Psoas muscle (tissue), 8 donors: ENCODE data around the gene SLC2A5. TPM values are rescaled to one million over a fixed set of nuclear protein-coding genes. Genes with fewer than 3 reads are reported as not detected.
A peak's percentile ranks its signal among the peaks of the same experiment; 100 is the strongest.

Experiments
- ATAC-seq, 4 donors: fragments of 200-7000 bp; cut with Tn5 transposase; one replicate each; pipeline ENCODE4 v1.9.1; 2020; ENCODE audit warnings: moderate library complexity in 3 of 4, mild to moderate bottlenecking in 2 of 4
- DNase-seq, 2 donors: peaks; one replicate each; pipeline ENCODE4 v3.0.0-alpha.2; 2020
- H3K27ac ChIP-seq: fragments of 200-600 bp; one replicate; pipeline ENCODE4 v1.8.0; 2022
- H3K27me3 ChIP-seq, 3 donors: fragments of 200-600 bp in 1 of 3; one replicate each; pipeline versions ENCODE4 v1.6.1 to v1.8.0; 2013 to 2022; ENCODE audit warnings: low read length in 2 of 3, mild to moderate bottlenecking in 2 of 3, moderate library complexity in 1 of 3; ENCODE audit not compliant: insufficient read depth in 3 of 3
- H3K36me3 ChIP-seq, 2 donors: fragments of 200-600 bp in 1 of 2; one replicate each; pipeline versions ENCODE4 v1.6.1 to v1.8.0; 2013 to 2022; ENCODE audit warnings: low read depth in 1 of 2, mild to moderate bottlenecking in 1 of 2, moderate library complexity in 1 of 2; ENCODE audit not compliant: insufficient read depth in 1 of 2
- H3K4me1 ChIP-seq: fragments of 200-600 bp; one replicate; pipeline ENCODE4 v1.8.0; 2022
- H3K4me3 ChIP-seq: fragments of 200-600 bp; one replicate; pipeline ENCODE4 v1.8.0; 2022; ENCODE audit warnings: mild to moderate bottlenecking
- H3K9me3 ChIP-seq: fragments of 200-600 bp; one replicate; pipeline ENCODE4 v1.8.0; 2022
- WGBS, 3 donors: extraction: QIAGEN DNeasy Blood & Tissue Kit; methylation state at CpG; one replicate each; pipeline versions ENCODE4 v1.1.6 to v1.1.7; 2013; 5-methylcytosine and 5-hydroxymethylcytosine counted together
- intact Hi-C, 2 donors: fragments of 100-400 bp; cut with DNase I; formaldehyde crosslinking; loops; one replicate each; pipeline versions ENCODE4 v1.11.0 to v1.14.2; 2022
- polyA plus RNA-seq, 3 donors: library from polyadenylated mRNA; stranded (reverse); fragments of 200-250 nt; gene quantifications; one replicate each; pipeline ENCODE4 v1.2.3, GENCODE V29; 2013
- total RNA-seq, 4 donors: library from RNA; stranded (reverse); fragmentation: NEBNext Ultra II Directional in 2 of 4; extraction: Animal tissue kit (Norgen Biotek cat#: 25700) in 2 of 4; gene quantifications; one replicate each; pipeline versions ENCODE4 v1.2.1 to v1.2.4, GENCODE V29; 2021 to 2023
- TF ChIP-seq, protein P1 (sequence below): fragments of 200-600 bp; IDR thresholded peaks from one replicate; pipeline ENCODE4 v1.8.0; 2022; ENCODE audit warnings: antibody characterized with exemption
- donor health status: healthy with polysubstance abuse.
- donor health status: DM: no; HTN: no; CAD: no; lungs with moderate emphysema.
- donor health status: Bipolar disorder and iron deficiency.
- donor health status: healthy.
- donor health status: DM: yes; HTN: yes; CAD: no.
- donor health status: DM: no; HTN: no; CAD: no.
- donor health status: DM: no; HTN: no; CAD: no.
- donor health status: DM: yes; HTN: yes; CAD: no.

SLC2A5 gene
- total and polyA plus RNA-seq, 7 donors = 12.8 to 97.9 (median 31.7) TPM

DNA sequence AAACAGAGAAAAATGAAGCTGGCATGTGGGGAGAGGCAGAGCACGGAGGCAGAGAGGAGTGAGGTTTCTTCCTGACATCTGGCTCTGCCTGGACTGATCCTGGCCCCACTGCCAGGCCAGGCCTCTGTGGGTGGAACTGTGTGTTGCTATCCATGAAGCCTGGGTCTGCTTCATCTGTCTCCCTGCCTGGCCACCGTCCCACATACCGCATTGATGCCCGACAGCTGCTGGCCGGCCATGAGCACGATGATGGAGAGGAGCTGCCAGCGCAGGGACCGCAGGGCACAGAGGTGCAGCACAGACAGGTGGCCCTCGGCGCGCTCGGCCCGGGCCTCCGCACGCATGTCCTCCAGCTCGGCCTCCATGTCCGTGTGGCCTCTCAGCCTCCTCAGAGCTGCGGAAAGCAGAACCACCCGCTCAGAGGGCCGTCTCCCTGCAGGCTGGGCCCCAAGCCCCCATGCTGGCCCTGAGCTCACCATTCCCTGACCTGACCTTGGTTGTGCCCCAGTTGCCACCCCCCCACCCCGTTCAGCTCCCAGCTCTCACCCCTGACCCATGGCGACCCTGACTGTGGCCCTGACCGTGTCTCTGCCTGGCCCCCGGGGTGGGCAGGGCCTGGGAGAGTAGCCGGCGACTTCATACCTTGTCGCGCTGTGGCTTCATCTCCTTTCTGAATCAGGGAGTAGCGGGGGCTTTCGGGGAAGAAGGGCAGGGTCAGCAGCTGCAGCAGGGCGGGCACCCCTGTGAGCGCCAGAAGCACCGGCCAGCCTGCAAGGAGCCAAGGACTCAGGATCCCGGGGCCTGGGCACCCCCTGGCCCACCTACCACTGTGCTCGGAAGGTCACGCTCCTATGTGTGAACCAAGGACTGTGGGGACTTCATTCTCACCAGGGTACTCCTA lies 54.7 kb downstream of the SLC2A5 start:
- 68 to 70% (median 69%) methylated on average over 36 of the region's 36 CpGs for WGBS, 3 donors

DNA sequence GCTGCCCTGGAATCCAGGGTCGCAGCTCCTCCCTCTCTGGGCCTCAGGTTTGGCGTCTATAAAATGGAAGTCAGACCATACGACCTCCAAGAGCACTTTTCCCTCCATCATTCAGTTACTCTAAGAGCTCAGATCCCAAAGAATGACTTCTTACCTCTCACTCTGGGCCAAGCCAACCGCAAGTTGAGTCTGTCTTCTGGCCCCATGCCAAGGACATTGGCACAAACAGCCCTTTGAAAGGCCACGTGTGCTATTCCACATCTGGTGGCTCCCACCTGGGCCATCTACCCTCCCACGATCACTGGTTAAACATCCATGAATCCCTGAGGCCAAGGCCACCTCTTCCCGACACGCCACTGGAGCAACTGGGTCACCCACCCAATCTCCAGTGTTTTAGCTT lies 55.6 kb downstream of the SLC2A5 start:
- no peak for DNase-seq
- H3K27me3 ChIP-seq = no peaks in the 10 kb centered on the region
- TF ChIP-seq, protein P1, sequence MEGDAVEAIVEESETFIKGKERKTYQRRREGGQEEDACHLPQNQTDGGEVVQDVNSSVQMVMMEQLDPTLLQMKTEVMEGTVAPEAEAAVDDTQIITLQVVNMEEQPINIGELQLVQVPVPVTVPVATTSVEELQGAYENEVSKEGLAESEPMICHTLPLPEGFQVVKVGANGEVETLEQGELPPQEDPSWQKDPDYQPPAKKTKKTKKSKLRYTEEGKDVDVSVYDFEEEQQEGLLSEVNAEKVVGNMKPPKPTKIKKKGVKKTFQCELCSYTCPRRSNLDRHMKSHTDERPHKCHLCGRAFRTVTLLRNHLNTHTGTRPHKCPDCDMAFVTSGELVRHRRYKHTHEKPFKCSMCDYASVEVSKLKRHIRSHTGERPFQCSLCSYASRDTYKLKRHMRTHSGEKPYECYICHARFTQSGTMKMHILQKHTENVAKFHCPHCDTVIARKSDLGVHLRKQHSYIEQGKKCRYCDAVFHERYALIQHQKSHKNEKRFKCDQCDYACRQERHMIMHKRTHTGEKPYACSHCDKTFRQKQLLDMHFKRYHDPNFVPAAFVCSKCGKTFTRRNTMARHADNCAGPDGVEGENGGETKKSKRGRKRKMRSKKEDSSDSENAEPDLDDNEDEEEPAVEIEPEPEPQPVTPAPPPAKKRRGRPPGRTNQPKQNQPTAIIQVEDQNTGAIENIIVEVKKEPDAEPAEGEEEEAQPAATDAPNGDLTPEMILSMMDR = no peak
- H3K27ac ChIP-seq = no peak overlapping the region
- H3K36me3 ChIP-seq = no peaks in the 10 kb centered on the region
- 75 to 83% (median 77%) methylated on average over 8 of the region's 8 CpGs for WGBS, 3 donors
- H3K9me3 ChIP-seq = no peaks in the 10 kb centered on the region
- intact Hi-C loops = loop anchor here (5.0 to 10.0 kb wide), 2 partner anchors 81 to 88 kb away; no protein-coding TSS in a partner anchor
- no peaks in the 10 kb centered on the region for H3K4me1 ChIP-seq
- no peak for ATAC-seq
- no peak overlapping the region for H3K4me3 ChIP-seq

More for the DNA sequence above, 54.7 kb downstream of the SLC2A5 start:
- Histone ChIP-seq H3K36me3 (no peaks in the 10 kb centered on the region), H3K4me3 (no peak overlapping the region), H3K27me3 (no peaks in the 10 kb centered on the region), H3K27ac (no peak overlapping the region), H3K9me3 (no peaks in the 10 kb centered on the region), H3K4me1 (no peaks in the 10 kb centered on the region)
- intact Hi-C loops = loop anchor here (5.0 to 10.0 kb wide), 2 partner anchors 80 to 88 kb away; no protein-coding TSS in a partner anchor
- TF ChIP-seq, protein P1 = no peak
- no peak for DNase-seq
- peak in 3 of 4 donors; percentile 32 to 85 (median 62) for ATAC-seq

DNA sequence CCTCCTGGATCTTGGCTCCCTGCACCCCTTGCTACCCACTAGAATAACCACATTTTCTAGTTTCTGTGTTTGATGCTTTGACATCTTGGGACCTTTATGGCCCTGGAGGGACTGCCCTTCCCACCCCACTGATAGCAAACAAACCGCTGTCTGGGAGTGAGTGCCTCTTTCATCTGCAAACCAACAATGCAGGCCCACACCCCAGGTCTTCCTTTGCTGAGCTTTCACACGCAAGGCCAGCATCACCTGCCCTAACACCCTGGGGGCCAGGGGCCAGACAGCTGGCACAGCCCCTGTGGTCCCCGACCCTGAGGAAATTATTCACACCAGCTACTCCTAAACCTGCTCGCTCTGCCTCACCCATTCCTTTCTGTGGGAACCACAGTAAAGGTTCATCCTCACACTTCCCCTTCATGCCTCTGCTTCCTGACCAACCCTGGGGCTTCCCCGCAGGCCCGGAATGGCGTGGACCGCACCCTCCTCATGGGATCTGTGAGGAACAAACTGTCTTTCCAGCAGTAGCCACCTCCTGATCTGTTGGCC lies 58.6 kb downstream of the SLC2A5 start:
- Histone ChIP-seq H3K36me3 (no peaks in the 10 kb centered on the region), H3K27me3 (no peaks in the 10 kb centered on the region), H3K9me3 (no peaks in the 10 kb centered on the region), H3K27ac (no peak overlapping the region), H3K4me3 (no peak overlapping the region), H3K4me1 (no peaks in the 10 kb centered on the region)
- WGBS, 3 donors = 77 to 79% (median 79%) methylated on average over 8 of the region's 8 CpGs
- ATAC-seq (peak in 1 of 4 donors; percentile 8), DNase-seq (no peak)
- TF ChIP-seq, protein P1 = no peak
- intact Hi-C loops = loop anchor here (5.0 to 10.0 kb wide), 2 partner anchors 84 to 91 kb away; no protein-coding TSS in a partner anchor

DNA sequence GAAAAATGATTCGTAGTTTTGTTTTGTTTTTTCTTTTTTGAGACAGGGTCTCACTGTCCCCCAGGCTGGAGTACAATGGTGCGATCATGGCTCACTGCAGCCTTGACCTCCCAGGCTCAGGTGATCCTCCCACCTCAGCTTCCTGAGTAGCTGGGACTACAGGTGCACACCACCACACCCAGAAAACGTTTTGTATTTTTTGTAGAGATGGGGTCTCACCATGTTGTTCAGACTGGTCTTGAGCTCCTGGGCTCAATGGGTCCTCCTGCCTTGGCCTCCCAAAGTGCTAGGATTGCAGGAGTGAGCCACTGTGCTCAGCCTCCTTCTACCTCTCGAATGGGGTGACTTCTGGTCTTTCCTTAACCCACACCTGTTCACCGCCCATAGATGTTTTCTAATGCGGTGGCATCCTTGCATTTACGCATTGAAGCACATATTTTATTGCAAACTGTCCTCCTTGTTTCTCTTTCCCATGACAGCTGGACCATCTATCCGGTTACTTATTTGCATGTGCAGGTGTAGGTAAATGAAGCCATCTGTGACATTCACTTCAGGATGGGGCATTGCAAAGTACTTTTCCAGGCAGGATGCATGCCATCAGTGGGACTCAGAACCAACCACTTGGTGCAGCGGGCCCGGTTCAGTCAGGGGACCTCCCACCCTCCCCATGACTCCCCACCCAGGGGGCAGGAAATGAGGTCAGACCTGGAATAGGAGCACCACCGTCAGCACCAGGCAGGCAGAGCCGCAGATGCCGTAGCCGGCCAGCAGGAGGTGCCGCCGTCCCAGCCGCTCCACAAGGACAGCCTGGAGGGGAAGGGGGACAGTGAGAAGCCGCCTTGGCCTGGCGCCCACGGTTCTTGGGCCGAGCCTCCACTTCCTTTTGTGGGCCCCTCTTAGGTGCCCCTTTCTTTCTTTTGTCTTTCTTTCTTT lies 59.7 kb downstream of the SLC2A5 start:
- peak in 2 of 4 donors; percentile 27 to 55 for ATAC-seq

More for the DNA sequence above, 59.7 kb downstream of the SLC2A5 start:
- H3K36me3 ChIP-seq = no peaks in the 10 kb centered on the region
- H3K9me3 ChIP-seq = no peaks in the 10 kb centered on the region
- TF ChIP-seq, protein P1 = peak; percentile 36
- no peak overlapping the region for H3K27ac ChIP-seq
- no peak for DNase-seq
- intact Hi-C loops = loop anchor here (5.0 to 10.0 kb wide), 3 partner anchors 85 to 93 kb away; no protein-coding TSS in a partner anchor
- H3K27me3 ChIP-seq = no peaks in the 10 kb centered on the region
- no peak overlapping the region for H3K4me3 ChIP-seq
- WGBS, 3 donors = 67 to 68% (median 68%) methylated on average over 18 to 21 of the region's 21 CpGs
- no peaks in the 10 kb centered on the region for H3K4me1 ChIP-seq
